ENCODE results near the gene SLC22A16. TPM values are rescaled to one million over a fixed set of nuclear protein-coding genes. Genes with fewer than 3 reads are reported as not detected.

The SLC22A16 gene
- total and polyA plus RNA-seq, 10 of the 15 experiments (the other 5 are each of a cell fraction or from before 2014, with no cell fraction given) = not detected

GRCh38 chr6:110520992-110521543, 44.7 kb upstream of the SLC22A16 start:
- no peaks in the 10 kb centered on the region for H3K9me3 ChIP-seq (replicated peaks; ENCODE audit: control insufficient read depth, insufficient read depth, low read length)
- H3K4me3 ChIP-seq = no peak overlapping the region
- no peak for FAIRE-seq
- RAD21 ChIA-PET (ENCODE audit: unreplicated experiment) = interaction anchor here (1.4 kb wide), 1 partner anchor 9 kb away, joined by 3 read pairs; no protein-coding TSS in a partner anchor
- no peak for DNase-seq (ENCODE audit: low read depth, low spot score)
- no peaks in the 10 kb centered on the region for H3K4me1 ChIP-seq (ENCODE audit: control insufficient read depth, insufficient read depth, low read length)
- no peak overlapping the region for H3K4me2 ChIP-seq (ENCODE audit: control insufficient read depth, insufficient read depth)
- no peaks in the 10 kb centered on the region for H3K79me2 ChIP-seq (ENCODE audit: control insufficient read depth, insufficient read depth, low read length)
- POLR2A ChIA-PET = no interaction called here
- no TSS peak for BruUV-seq (replicated peaks)
- WGBS (ENCODE audit: insufficient coverage, insufficient replicate concordance, low lambda C conversion rate, missing lambda C conversion rate) = 70% methylated on average over 17 of the region's 17 CpGs
- no peak for ATAC-seq
- CTCF ChIA-PET = no interaction called here
- SMC1A ChIA-PET (ENCODE audit: uncharacterized antibody, unreplicated experiment) = no interaction called here
- no peak overlapping the region for H3K27ac ChIP-seq (ENCODE audit: control insufficient read depth, insufficient read depth)
- H3K36me3 ChIP-seq (ENCODE audit: control insufficient read depth in 2 of 2, insufficient read depth in 2 of 2, low read length in 1 of 2) = no peaks in the 10 kb centered on the region
- TF ChIP-seq, protein P1, sequence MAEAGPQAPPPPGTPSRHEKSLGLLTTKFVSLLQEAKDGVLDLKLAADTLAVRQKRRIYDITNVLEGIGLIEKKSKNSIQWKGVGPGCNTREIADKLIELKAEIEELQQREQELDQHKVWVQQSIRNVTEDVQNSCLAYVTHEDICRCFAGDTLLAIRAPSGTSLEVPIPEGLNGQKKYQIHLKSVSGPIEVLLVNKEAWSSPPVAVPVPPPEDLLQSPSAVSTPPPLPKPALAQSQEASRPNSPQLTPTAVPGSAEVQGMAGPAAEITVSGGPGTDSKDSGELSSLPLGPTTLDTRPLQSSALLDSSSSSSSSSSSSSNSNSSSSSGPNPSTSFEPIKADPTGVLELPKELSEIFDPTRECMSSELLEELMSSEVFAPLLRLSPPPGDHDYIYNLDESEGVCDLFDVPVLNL (IDR thresholded peaks at IDR 0.05; ENCODE audit: low read depth, low read length) = no peak
- no peak for TF ChIP-seq ZBTB33 (IDR thresholded peaks at IDR 0.05)
- TF ChIP-seq, protein P2, sequence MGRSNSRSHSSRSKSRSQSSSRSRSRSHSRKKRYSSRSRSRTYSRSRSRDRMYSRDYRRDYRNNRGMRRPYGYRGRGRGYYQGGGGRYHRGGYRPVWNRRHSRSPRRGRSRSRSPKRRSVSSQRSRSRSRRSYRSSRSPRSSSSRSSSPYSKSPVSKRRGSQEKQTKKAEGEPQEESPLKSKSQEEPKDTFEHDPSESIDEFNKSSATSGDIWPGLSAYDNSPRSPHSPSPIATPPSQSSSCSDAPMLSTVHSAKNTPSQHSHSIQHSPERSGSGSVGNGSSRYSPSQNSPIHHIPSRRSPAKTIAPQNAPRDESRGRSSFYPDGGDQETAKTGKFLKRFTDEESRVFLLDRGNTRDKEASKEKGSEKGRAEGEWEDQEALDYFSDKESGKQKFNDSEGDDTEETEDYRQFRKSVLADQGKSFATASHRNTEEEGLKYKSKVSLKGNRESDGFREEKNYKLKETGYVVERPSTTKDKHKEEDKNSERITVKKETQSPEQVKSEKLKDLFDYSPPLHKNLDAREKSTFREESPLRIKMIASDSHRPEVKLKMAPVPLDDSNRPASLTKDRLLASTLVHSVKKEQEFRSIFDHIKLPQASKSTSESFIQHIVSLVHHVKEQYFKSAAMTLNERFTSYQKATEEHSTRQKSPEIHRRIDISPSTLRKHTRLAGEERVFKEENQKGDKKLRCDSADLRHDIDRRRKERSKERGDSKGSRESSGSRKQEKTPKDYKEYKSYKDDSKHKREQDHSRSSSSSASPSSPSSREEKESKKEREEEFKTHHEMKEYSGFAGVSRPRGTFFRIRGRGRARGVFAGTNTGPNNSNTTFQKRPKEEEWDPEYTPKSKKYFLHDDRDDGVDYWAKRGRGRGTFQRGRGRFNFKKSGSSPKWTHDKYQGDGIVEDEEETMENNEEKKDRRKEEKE (IDR thresholded peaks at IDR 0.05) = no peak
- peaks cover 0 to 1% of the 10 kb centered on the region in 2 experiments; a peak in 2 of 4 replicates for H3K27me3 ChIP-seq (replicated peaks in 1 of 2; ENCODE audit: control insufficient read depth in 2 of 2, insufficient read depth in 2 of 2, low read length in 1 of 2)
- intact Hi-C loops (cut with micrococcal nuclease; ENCODE audit: unreplicated experiment) (no loop called here), in situ Hi-C loops (cut with MboI) (no loop called here)
- H4K20me1 ChIP-seq (ENCODE audit: control insufficient read depth, insufficient read depth) = no peaks in the 10 kb centered on the region
- no peak overlapping the region for H3K9ac ChIP-seq (ENCODE audit: control insufficient read depth, insufficient read depth, low read length)
- H2AFZ ChIP-seq (ENCODE audit: control insufficient read depth, low read depth, low read length) = no peak overlapping the region

All from GM12878 (cell line).